Heart right ventricle (tissue), 16 donors: ENCODE results near the gene ZNF256. TPM values are rescaled to one million over a fixed set of nuclear protein-coding genes. Genes with fewer than 3 reads are reported as not detected.

Source experiments
- ATAC-seq, 8 donors: fragments of 200-7000 bp; cut with Tn5 transposase; one replicate each; pipeline ENCODE4 v1.9.1; 2020; ENCODE audit warnings: mild to moderate bottlenecking in 8 of 8, moderate library complexity in 8 of 8, moderate number of reproducible peaks in 1 of 8
- DNase-seq, 2 donors: peaks; one replicate each; pipeline ENCODE4 v3.0.0-alpha.2; 2020
- H3K27ac ChIP-seq, 10 donors: fragments of 200-600 bp; sonication (generic) in 2 of 10; one replicate each; pipeline versions ENCODE4 v1.5.0 to v1.8.0; 2020 to 2022; ENCODE audit warnings: mild to moderate bottlenecking in 3 of 10
- H3K27me3 ChIP-seq, 7 donors: fragments of 200-600 bp; one replicate each; pipeline ENCODE4 v1.8.0; 2021 to 2022; ENCODE audit warnings: mild to moderate bottlenecking in 2 of 7
- H3K36me3 ChIP-seq, 9 donors: fragments of 200-600 bp; sonication (generic) in 1 of 9; one replicate each; pipeline versions ENCODE4 v1.5.0 to v1.8.0; 2020 to 2022; ENCODE audit warnings: mild to moderate bottlenecking in 2 of 9
- H3K4me1 ChIP-seq, 9 donors: fragments of 200-600 bp; sonication (generic) in 1 of 9; one replicate each; pipeline versions ENCODE4 v1.5.0 to v1.8.0; 2020 to 2022; ENCODE audit warnings: mild to moderate bottlenecking in 4 of 9
- H3K4me3 ChIP-seq, 10 donors: fragments of 200-600 bp; sonication (generic) in 2 of 10; one replicate each; pipeline versions ENCODE4 v1.5.0 to v1.8.0; 2020 to 2022; ENCODE audit warnings: mild to moderate bottlenecking in 7 of 10, moderate library complexity in 2 of 10
- H3K9me3 ChIP-seq, 11 donors: fragments of 200-600 bp in 10 of 11; sonication (generic) in 2 of 11; one replicate each; pipeline versions ENCODE4 v1.5.0 to v1.8.0; 2013 to 2022; ENCODE audit warnings: mild to moderate bottlenecking in 2 of 11, control low read depth in 1 of 11, moderate library complexity in 1 of 11
- WGBS, 2 donors: extraction: QIAGEN DNeasy Blood & Tissue Kit; methylation state at CpG; one replicate each; pipeline ENCODE4 v1.1.7; 2013; ENCODE audit warnings: inconsistent platforms in 1 of 2; 5-methylcytosine and 5-hydroxymethylcytosine counted together
- intact Hi-C, 10 donors: fragments of 100-400 bp; cut with DNase I; formaldehyde crosslinking; loops; one replicate each; pipeline versions ENCODE4 v1.11.1 to v1.14.2; 2022
- polyA plus RNA-seq, 2 donors: library from polyadenylated mRNA; stranded (reverse); fragments of 200-250 nt; gene quantifications; one replicate each; pipeline ENCODE4 v1.2.3, GENCODE V29; 2013
- total RNA-seq, 10 donors: library from RNA; stranded (reverse); fragmentation: NEBNext Ultra II Directional in 3 of 10; extraction: Animal tissue kit (Norgen Biotek cat#: 25700) in 3 of 10; gene quantifications; one replicate each; pipeline versions ENCODE4 v1.2.1 to v1.2.4, GENCODE V29; 2021 to 2023
- TF ChIP-seq, protein P1 (sequence below), 9 donors: fragments of 200-600 bp; sonication (generic) in 2 of 9; IDR thresholded peaks; one replicate each; pipeline versions ENCODE4 v1.5.0 to v1.8.0; 2021 to 2022; ENCODE audit warnings: antibody characterized with exemption in 9 of 9, mild to moderate bottlenecking in 5 of 9, moderate library complexity in 1 of 9
- donor health status: Arrhythmogenic right ventricular cardiomyopathy.
- donor health status: ischemic (EF 13 %, LVEDD 7.1; RV severe dilation, severe dysfunction).
- donor health status: healthy with polysubstance abuse.
- donor health status: DM: no; HTN: yes; CAD: no.
- donor health status: DM: no; HTN: no; CAD: no.
- donor health status: ischemic (EF 25% LVEDD 6.9; RV normal size, moderate dysfunction).
- donor health status: ischemic (EF 25% LVEDD 5.7; RV mildly dilated, moderate dysfunction).
- donor health status: healthy.
- donor health status: DM: yes; HTN: yes; CAD: no.
- donor health status: Ischemic cardiomyopathy.
- donor health status: ischemic (EF 35%, LVEDD 5.7; RV mildly dilated, moderate dysfunction).
- donor health status: nonischemic (EF 11% LVEDD 7.7; RV severe dilation, severe dysfunction).
- donor health status: DM: yes; HTN: yes; CAD: no.
- donor health status: PGD.
- donor health status: ischemic (EF 29% LVEDD 5.4; RV normal size, mild dysfunction).
- donor health status: nonischemic (EF 23%, LVEDD 6.1; RV moderate dilation, normal function).

Gene ZNF256
- total and polyA plus RNA-seq, 12 donors, result 4.9 to 14.9 (median 10.5) TPM

- TF ChIP-seq, protein P1, sequence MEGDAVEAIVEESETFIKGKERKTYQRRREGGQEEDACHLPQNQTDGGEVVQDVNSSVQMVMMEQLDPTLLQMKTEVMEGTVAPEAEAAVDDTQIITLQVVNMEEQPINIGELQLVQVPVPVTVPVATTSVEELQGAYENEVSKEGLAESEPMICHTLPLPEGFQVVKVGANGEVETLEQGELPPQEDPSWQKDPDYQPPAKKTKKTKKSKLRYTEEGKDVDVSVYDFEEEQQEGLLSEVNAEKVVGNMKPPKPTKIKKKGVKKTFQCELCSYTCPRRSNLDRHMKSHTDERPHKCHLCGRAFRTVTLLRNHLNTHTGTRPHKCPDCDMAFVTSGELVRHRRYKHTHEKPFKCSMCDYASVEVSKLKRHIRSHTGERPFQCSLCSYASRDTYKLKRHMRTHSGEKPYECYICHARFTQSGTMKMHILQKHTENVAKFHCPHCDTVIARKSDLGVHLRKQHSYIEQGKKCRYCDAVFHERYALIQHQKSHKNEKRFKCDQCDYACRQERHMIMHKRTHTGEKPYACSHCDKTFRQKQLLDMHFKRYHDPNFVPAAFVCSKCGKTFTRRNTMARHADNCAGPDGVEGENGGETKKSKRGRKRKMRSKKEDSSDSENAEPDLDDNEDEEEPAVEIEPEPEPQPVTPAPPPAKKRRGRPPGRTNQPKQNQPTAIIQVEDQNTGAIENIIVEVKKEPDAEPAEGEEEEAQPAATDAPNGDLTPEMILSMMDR (IDR thresholded peaks at IDR 0.05), result no peak
- ATAC-seq (no peak), DNase-seq (no peak)
- Histone ChIP-seq H3K9me3 (peaks cover 19 to 100% (median 96%) of the 10 kb centered on the region in 11 donors), H3K4me1 (no peaks in the 10 kb centered on the region), H3K36me3 (peaks cover 14 to 100% (median 40%) of the 10 kb centered on the region in 9 donors), H3K27me3 (no peaks in the 10 kb centered on the region), H3K4me3 (no peak within 1 kb of the TSS), H3K27ac (no peak within 1 kb of the TSS)
- WGBS, 2 donors, result 93 to 95% methylated on average over 4 of the region's 4 CpGs
- intact Hi-C loops, result loop anchor here in 1 of 10 donors (10.0 kb wide), 1 partner anchor 1540 kb away; no protein-coding TSS in a partner anchor
Observed at GRCh38 chr19:57974434-57974833, 26.9 kb upstream of the ZNF256 start, which contains the start of gene C19orf18. C19orf18 (minus strand) TSS chr19:57974534; CDS start chr19:57974432, 102 bp downstream.

- TF ChIP-seq, protein P1 (IDR thresholded peaks at IDR 0.05), result no peak
- Histone ChIP-seq H3K4me1 (no peaks in the 10 kb centered on the region), H3K27me3 (no peaks in the 10 kb centered on the region), H3K9me3 (peaks cover 0 to 100% (median 63%) of the 10 kb centered on the region in 11 donors), H3K4me3 (no peak overlapping the region), H3K36me3 (peaks cover 0 to 98% (median 17%) of the 10 kb centered on the region in 9 donors), H3K27ac (no peak overlapping the region)
- DNase-seq (no peak), ATAC-seq (no peak)
- intact Hi-C loops, result no loop called here
- WGBS, 2 donors, result 83 to 93% methylated on average over 8 of the region's 8 CpGs
Observed at GRCh38 chr19:57964761-57965160, 17.3 kb upstream of the ZNF256 start.

DNA sequence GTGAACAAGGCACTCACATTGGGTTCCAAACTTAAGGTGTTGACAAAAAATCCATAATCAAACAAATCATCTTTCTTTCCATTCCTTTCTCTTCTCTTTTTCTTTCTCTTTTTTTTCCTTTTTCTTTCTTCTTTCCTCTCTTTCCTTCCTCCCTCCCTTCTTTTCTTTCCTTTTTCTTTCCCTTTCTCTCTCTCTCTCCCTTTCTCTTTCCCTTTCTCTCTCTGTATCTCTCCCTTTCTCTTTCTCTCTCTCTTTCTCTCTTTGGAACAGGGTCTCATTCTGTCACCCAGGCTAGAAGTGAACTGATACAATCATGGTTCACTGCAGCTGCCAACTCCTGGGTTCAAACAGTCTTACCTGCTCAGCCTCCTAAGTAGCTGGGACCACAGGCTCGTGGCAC is 14.3 kb upstream of the ZNF256 start:
- intact Hi-C loops, result no loop called here

DNA sequence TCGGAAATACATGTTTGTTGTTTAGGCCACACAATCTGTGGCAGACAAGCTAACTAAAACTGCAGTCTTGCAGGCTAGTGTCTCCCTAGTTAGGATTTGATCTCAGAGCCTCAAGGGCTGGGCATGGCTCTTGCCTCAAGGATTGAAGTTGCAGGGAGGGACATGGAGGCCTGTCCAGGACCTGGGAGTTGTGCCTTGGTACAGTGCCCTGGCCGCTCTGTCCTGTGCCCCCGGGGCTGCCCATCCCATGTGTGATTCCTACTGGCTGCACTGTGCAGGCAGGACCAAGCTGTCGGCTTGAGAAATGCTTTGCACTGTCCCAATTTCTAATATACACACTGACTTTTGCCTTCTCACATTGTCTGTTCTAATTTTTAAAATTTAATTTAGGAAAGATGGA is 7.5 kb upstream of the ZNF256 start:
- no peak for ATAC-seq

More for the DNA sequence above, 14.3 kb upstream of the ZNF256 start:
- H3K27ac ChIP-seq, result no peak overlapping the region
- no peaks in the 10 kb centered on the region for H3K4me1 ChIP-seq
- H3K4me3 ChIP-seq, result no peak overlapping the region
- TF ChIP-seq, protein P1 (IDR thresholded peaks at IDR 0.05), result no peak
- DNase-seq, result no peak
- no peaks in the 10 kb centered on the region for H3K27me3 ChIP-seq
- ATAC-seq, result no peak
- peaks cover 0 to 100% (median 48%) of the 10 kb centered on the region in 11 donors for H3K9me3 ChIP-seq
- peaks cover 0 to 83% (median 7%) of the 10 kb centered on the region in 9 donors for H3K36me3 ChIP-seq
- WGBS, 2 donors, result 84 to 89% methylated on average over 1 of the region's 1 CpG

More for the DNA sequence above, 7.5 kb upstream of the ZNF256 start:
- no peak overlapping the region for H3K4me3 ChIP-seq
- H3K36me3 ChIP-seq, result peaks cover 0 to 24% (median 0%) of the 10 kb centered on the region in 9 donors
- H3K27me3 ChIP-seq, result no peaks in the 10 kb centered on the region
- intact Hi-C loops, result no loop called here
- 90 to 93% methylated on average over 4 of the region's 4 CpGs for WGBS, 2 donors
- TF ChIP-seq, protein P1 (IDR thresholded peaks at IDR 0.05), result no peak
- DNase-seq, result no peak
- no peak overlapping the region for H3K27ac ChIP-seq
- H3K4me1 ChIP-seq, result no peaks in the 10 kb centered on the region
- H3K9me3 ChIP-seq, result peaks cover 0 to 91% (median 3%) of the 10 kb centered on the region in 11 donors
